Common myeloid progenitor, CD34-positive (primary cell): ENCODE measurements around the gene TRIP10.

Source experiments
- CTCF ChIA-PET: fragments of 350-600 bp; sonication (Branson Sonifier 250); formaldehyde crosslinking; loops from one replicate; lab custom pipeline; 2021; ENCODE audit warnings: antibody characterized with exemption; lab: Charles Lee
- POLR2A ChIA-PET: fragments of 350-600 bp; sonication (Branson Sonifier 250); formaldehyde crosslinking; loops from one replicate; lab custom pipeline; 2021; ENCODE audit warnings: antibody characterized with exemption; lab: Charles Lee
- DNase-seq, 3 donors: peaks; one replicate each; pipeline versions ENCODE4 v3.0.0 to v3.0.0-alpha.2; 2013
- H3K27ac ChIP-seq, 2 experiments: 1 replicate in 1 of 2; 2 replicates in 1 of 2; pipeline ENCODE4 v1.7.0; 2013; ENCODE audit warnings: inconsistent platforms in 2 of 2, low read length in 2 of 2, mild to moderate bottlenecking in 2 of 2, low read depth in 1 of 2, moderate library complexity in 1 of 2; ENCODE audit not compliant: severe bottlenecking in 2 of 2, insufficient read depth in 1 of 2, poor library complexity in 1 of 2
- H3K27me3 ChIP-seq, 5 experiments: replicated peaks in 2 of 5; 1 replicate in 3 of 5; 2 replicates in 2 of 5; pipeline versions ENCODE4 v1.6.1 to v1.7.0; 2013; ENCODE audit warnings: low read length in 4 of 5, mild to moderate bottlenecking in 2 of 5, moderate library complexity in 2 of 5, inconsistent platforms in 1 of 5; ENCODE audit not compliant: insufficient read depth in 5 of 5, control insufficient read depth in 4 of 5
- H3K36me3 ChIP-seq, 4 experiments: 1 replicate in 2 of 4; 2 replicates in 2 of 4; pipeline versions ENCODE4 v1.6.1 to v1.7.0; 2013; ENCODE audit warnings: low read length in 3 of 4, control low read depth in 1 of 4, mild to moderate bottlenecking in 1 of 4; ENCODE audit not compliant: control insufficient read depth in 4 of 4, insufficient read depth in 4 of 4
- H3K4me1 ChIP-seq, 4 experiments: 1 replicate in 3 of 4; 2 replicates in 1 of 4; pipeline versions ENCODE4 v1.6.1 to v1.7.1; 2013; ENCODE audit warnings: low read length in 3 of 4, mild to moderate bottlenecking in 3 of 4, control low read depth in 1 of 4, inconsistent platforms in 1 of 4, moderate library complexity in 1 of 4; ENCODE audit not compliant: control insufficient read depth in 4 of 4, insufficient read depth in 4 of 4; ENCODE audit errors: control extremely low read depth in 1 of 4
- H3K4me3 ChIP-seq, 7 experiments: 1 replicate in 4 of 7; 2 replicates in 3 of 7; pipeline versions ENCODE4 v1.5.1 to v1.7.0; 2013; ENCODE audit warnings: mild to moderate bottlenecking in 7 of 7, low read length in 6 of 7, moderate library complexity in 6 of 7, inconsistent platforms in 2 of 7, low read depth in 2 of 7, control low read depth in 1 of 7; ENCODE audit not compliant: insufficient read depth in 4 of 7, control insufficient read depth in 1 of 7; ENCODE audit errors: extremely low read depth in 1 of 7
- H3K9me3 ChIP-seq, 5 experiments: 1 replicate in 4 of 5; 2 replicates in 1 of 5; pipeline versions ENCODE4 v1.6.1 to v1.7.1; 2013; ENCODE audit warnings: low read length in 4 of 5, mild to moderate bottlenecking in 2 of 5, inconsistent platforms in 1 of 5, low read depth in 1 of 5, moderate library complexity in 1 of 5; ENCODE audit not compliant: control insufficient read depth in 4 of 5, insufficient read depth in 2 of 5; ENCODE audit errors: control extremely low read depth in 1 of 5
- WGBS: methylation state at CpG from one replicate; pipeline ENCODE4 v1.1.5; 2013; ENCODE audit not compliant: insufficient coverage; 5-methylcytosine and 5-hydroxymethylcytosine counted together

Gene TRIP10

GRCh38 chr19:6778386-6778785 is 38.9 kb downstream of the TRIP10 start:
- peak overlapping the region in 1 of 2 experiments; percentile 23 for H3K27ac ChIP-seq
- no peak overlapping the region for H3K4me3 ChIP-seq
- no peak for DNase-seq
- peaks cover 0 to 40% (median 17%) of the 10 kb centered on the region in 4 experiments for H3K36me3 ChIP-seq
- no peaks in the 10 kb centered on the region for H3K9me3 ChIP-seq
- CTCF ChIA-PET: interaction anchor here (0.6 to 2.6 kb wide), 2 partner anchors 24 to 1786 kb away, joined by 3 to 10 read pairs; no protein-coding TSS in a partner anchor
- H3K27me3 ChIP-seq: no peaks in the 10 kb centered on the region
- POLR2A ChIA-PET: interaction anchor here (1.0 kb wide), 1 partner anchor 90 kb away, joined by 3 read pairs; no protein-coding TSS in a partner anchor
- no CpG with 5 or more reads among the region's 4 CpGs for WGBS
- peaks cover 4 to 25% (median 20%) of the 10 kb centered on the region in 4 experiments for H3K4me1 ChIP-seq

GRCh38 chr19:6779206-6779605 is 39.7 kb downstream of the TRIP10 start:
- no peak for DNase-seq
- H3K4me3 ChIP-seq: no peak overlapping the region
- WGBS: 100% methylated on average over 1 of the region's 4 CpGs
- H3K36me3 ChIP-seq: peaks cover 0 to 48% (median 19%) of the 10 kb centered on the region in 4 experiments
- POLR2A ChIA-PET: interaction anchor here (0.7 kb wide), 1 partner anchor 22 kb away, joined by 3 read pairs; no protein-coding TSS in a partner anchor
- CTCF ChIA-PET: interaction anchor here (2.6 kb wide), 1 partner anchor 23 kb away, joined by 10 read pairs; no protein-coding TSS in a partner anchor
- H3K27ac ChIP-seq: peak overlapping the region in 1 of 2 experiments; percentile 14
- H3K27me3 ChIP-seq: no peaks in the 10 kb centered on the region
- peaks cover 4 to 20% (median 15%) of the 10 kb centered on the region in 4 experiments for H3K4me1 ChIP-seq
- no peaks in the 10 kb centered on the region for H3K9me3 ChIP-seq

- Histone ChIP-seq H3K4me3 (no peak overlapping the region), H3K4me1 (no peaks in the 10 kb centered on the region), H3K27ac (no peak overlapping the region), H3K36me3 (peaks cover 11 to 46% (median 22%) of the 10 kb centered on the region in 4 experiments), H3K9me3 (no peaks in the 10 kb centered on the region), H3K27me3 (no peaks in the 10 kb centered on the region)
- POLR2A ChIA-PET: no interaction called here
- 93% methylated on average over 3 of the region's 4 CpGs for WGBS
- no peak for DNase-seq
- CTCF ChIA-PET: no interaction called here
Observed at GRCh38 chr19:6787393-6787792, 47.9 kb downstream of the TRIP10 start.

GRCh38 chr19:6788896-6789295 is 49.4 kb downstream of the TRIP10 start:
- H3K27me3 ChIP-seq: no peaks in the 10 kb centered on the region
- no peak for DNase-seq
- 83% methylated on average over 1 of the region's 4 CpGs for WGBS
- CTCF ChIA-PET: interaction anchor here (1.0 to 5.1 kb wide), 3 partner anchors 9 to 15 kb away, joined by 3 to 31 read pairs (median 5); partner anchors contain the start of gene VAV1
- H3K27ac ChIP-seq: no peak overlapping the region
- POLR2A ChIA-PET: no interaction called here
- no peaks in the 10 kb centered on the region for H3K4me1 ChIP-seq
- H3K4me3 ChIP-seq: no peak overlapping the region
- peaks cover 11 to 49% (median 21%) of the 10 kb centered on the region in 4 experiments for H3K36me3 ChIP-seq
- no peaks in the 10 kb centered on the region for H3K9me3 ChIP-seq

DNA sequence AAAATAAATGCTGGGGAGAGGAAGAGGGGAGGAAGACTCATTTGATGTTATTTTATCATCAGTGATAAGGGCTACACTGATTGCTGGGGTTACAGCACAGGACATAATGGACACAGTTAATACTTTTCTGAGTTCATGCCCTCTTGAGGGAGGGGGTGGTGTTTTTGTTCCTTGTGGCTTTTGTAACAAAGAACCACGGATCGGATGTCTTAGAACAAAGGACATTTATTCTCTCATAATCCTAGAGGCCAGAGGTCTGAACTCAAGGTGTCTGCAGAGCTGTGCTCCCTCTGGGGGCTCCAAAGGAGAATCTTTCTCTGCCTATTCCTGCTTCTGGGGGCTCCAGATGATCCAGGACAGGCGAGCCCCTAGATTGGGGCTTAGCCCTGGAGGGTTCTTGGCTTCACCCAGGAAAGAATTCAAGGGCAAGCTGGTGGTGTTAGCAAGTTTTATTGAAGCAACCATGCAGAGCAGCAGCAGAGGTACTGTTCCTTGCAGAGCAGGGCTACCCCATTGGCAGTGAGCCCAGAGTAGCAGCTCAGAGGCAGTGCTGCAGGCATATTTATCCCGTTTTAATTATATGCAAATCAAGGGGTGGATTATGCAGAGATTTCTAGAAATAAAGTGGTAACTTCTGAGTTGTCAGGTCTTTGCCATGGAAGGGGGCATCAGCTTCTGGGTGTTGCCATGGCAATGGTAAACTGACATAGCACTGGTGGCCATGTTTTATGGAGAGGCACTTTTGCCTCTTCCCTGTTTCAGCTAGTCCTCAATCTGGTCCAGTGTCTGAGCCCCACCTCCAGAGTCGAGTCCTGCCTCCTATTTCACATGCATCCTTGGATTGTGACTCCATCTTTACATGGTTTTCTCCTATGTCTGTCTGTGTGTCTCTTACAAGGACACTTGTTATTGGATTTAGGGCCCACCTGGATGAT is 51.0 kb downstream of the TRIP10 start:
- no peaks in the 10 kb centered on the region for H3K27me3 ChIP-seq
- WGBS: 78% methylated on average over 4 of the region's 5 CpGs
- peaks cover 0 to 6% (median 0%) of the 10 kb centered on the region in 5 experiments for H3K9me3 ChIP-seq
- H3K4me1 ChIP-seq: no peaks in the 10 kb centered on the region
- H3K27ac ChIP-seq: no peak overlapping the region
- ChIA-PET CTCF (interaction anchor here (0.9 to 5.1 kb wide), 5 partner anchors 10 to 139 kb away, joined by 3 to 31 read pairs (median 5); partner anchors contain the start of gene VAV1), POLR2A (interaction anchor here (1.8 kb wide), 1 partner anchor 11 kb away, joined by 6 read pairs; no protein-coding TSS in a partner anchor)
- H3K4me3 ChIP-seq: no peak overlapping the region
- peaks cover 12 to 53% (median 25%) of the 10 kb centered on the region in 4 experiments for H3K36me3 ChIP-seq
- DNase-seq: no peak

DNA sequence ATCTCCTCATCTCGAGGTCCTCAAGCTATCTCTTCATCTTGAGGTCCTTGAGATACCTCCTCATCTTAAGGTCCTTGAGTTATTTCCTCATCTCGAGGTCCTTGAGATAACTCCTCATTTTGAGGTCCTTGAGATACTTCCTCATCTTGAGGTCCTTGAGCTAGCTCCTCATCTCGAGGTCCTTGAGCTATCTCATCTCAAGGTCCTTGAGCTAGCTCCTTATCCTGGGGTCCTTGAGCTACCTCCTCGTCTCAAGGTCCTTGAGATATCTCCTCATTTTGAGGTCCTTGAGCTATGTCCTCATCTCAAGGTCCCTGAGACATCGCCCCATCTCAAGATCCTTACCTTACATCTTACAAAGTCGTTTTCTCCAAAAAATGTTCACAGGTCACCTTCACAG is 51.8 kb downstream of the TRIP10 start:
- Histone ChIP-seq H3K27me3 (no peaks in the 10 kb centered on the region), H3K36me3 (peaks cover 14 to 52% (median 24%) of the 10 kb centered on the region in 4 experiments), H3K9me3 (peaks cover 0 to 6% (median 0%) of the 10 kb centered on the region in 5 experiments), H3K27ac (no peak overlapping the region), H3K4me1 (no peaks in the 10 kb centered on the region), H3K4me3 (no peak overlapping the region)
- DNase-seq: no peak
- CTCF ChIA-PET: interaction anchor here (0.7 to 5.1 kb wide), 6 partner anchors 11 to 140 kb away, joined by 3 to 31 read pairs (median 4); partner anchors contain the start of gene VAV1
- 94% methylated on average over 5 of the region's 6 CpGs for WGBS
- POLR2A ChIA-PET: interaction anchor here (0.9 to 1.8 kb wide), 2 partner anchors 10 to 19 kb away, joined by 3 to 6 read pairs; partner anchors contain the start of gene VAV1
